IMR-90 (cell line): ENCODE data around the gene ITGB1BP1.

Source experiments
- BHLHE40 ChIP-seq: fragments of 150-350 bp; IDR thresholded peaks from 2 replicates; pipeline ENCODE4 v1.6.1; 2016; ENCODE audit warnings: mild to moderate bottlenecking, low read depth, low read length
- CEBPB ChIP-seq: IDR thresholded peaks from 2 replicates; pipeline ENCODE4 v1.6.1; 2012; ENCODE audit warnings: low read depth, low read length, improper control_type of control experiment
- FOS ChIP-seq: fragments of 150-350 bp; IDR thresholded peaks from 2 replicates; pipeline ENCODE4 v1.6.1; 2016; ENCODE audit warnings: low read depth, low read length
- MAFK ChIP-seq: IDR thresholded peaks from 2 replicates; pipeline ENCODE4 v1.6.1; 2012; ENCODE audit warnings: low read depth, low read length, improper control_type of control experiment
- MXI1 ChIP-seq: IDR thresholded peaks from 2 replicates; pipeline ENCODE4 v1.6.1; 2012; ENCODE audit warnings: low read depth, mild to moderate bottlenecking, low read length, moderate library complexity, borderline replicate concordance
- POLR2A ChIP-seq: IDR thresholded peaks from 2 replicates; pipeline ENCODE4 v1.6.1; 2012; ENCODE audit warnings: mild to moderate bottlenecking, low read depth, low read length
- RAD21 ChIP-seq: IDR thresholded peaks from 2 replicates; pipeline ENCODE4 v1.6.1; 2012; ENCODE audit warnings: low read length, improper control_type of control experiment
- RCOR1 ChIP-seq: IDR thresholded peaks from 2 replicates; pipeline ENCODE4 v1.6.1; 2012; ENCODE audit warnings: mild to moderate bottlenecking, low read length, improper control_type of control experiment; ENCODE audit not compliant: insufficient replicate concordance
- RFX5 ChIP-seq: IDR thresholded peaks from 2 replicates; pipeline ENCODE4 v1.8.0; 2012; ENCODE audit warnings: low read depth, mild to moderate bottlenecking, low read length, moderate library complexity
- SMC3 ChIP-seq: fragments of 150-350 bp; IDR thresholded peaks from 2 replicates; pipeline ENCODE4 v1.6.1; 2016; ENCODE audit warnings: low read depth, mild to moderate bottlenecking, antibody characterized with exemption, low read length, moderate library complexity
- TF ChIP-seq, protein P1 (sequence below): fragments of 150-350 bp; IDR thresholded peaks from 2 replicates; pipeline ENCODE4 v1.6.1; 2017; ENCODE audit warnings: mild to moderate bottlenecking, antibody characterized with exemption, low read length, low read depth
- TF ChIP-seq, protein P2 (sequence below): conservative IDR thresholded peaks from 2 replicates; pipeline ENCODE4 v1.5.1; 2012; ENCODE audit warnings: mild to moderate bottlenecking, low read depth, low read length, improper control_type of control experiment
- TF ChIP-seq, protein P3 (sequence below): fragments of 150-350 bp; IDR thresholded peaks from 2 replicates; pipeline ENCODE4 v1.6.1; 2016; ENCODE audit warnings: low read depth, mild to moderate bottlenecking, low read length, moderate library complexity, borderline replicate concordance

DNA sequence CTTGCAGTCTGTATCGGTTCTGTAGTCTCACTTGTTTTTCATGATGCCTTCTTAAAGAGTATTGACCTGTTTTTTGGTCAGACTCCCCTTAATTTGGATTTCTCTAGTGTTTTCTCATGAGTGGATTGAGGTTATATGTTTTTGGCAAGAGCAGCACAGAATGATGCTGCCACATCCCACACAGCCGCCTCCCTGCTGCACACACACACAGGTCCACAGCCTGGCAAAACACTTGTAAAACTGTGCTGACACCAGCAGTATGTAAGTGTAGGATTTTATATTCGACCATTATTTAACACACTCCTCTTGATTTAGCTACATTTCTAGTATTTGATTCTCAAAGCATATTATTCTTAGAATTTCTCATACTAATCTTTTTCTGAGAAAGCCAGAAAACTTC lies 68.1 kb downstream of the ITGB1BP1 start:
- TF ChIP-seq CEBPB: no peak
- TF ChIP-seq, protein P1, sequence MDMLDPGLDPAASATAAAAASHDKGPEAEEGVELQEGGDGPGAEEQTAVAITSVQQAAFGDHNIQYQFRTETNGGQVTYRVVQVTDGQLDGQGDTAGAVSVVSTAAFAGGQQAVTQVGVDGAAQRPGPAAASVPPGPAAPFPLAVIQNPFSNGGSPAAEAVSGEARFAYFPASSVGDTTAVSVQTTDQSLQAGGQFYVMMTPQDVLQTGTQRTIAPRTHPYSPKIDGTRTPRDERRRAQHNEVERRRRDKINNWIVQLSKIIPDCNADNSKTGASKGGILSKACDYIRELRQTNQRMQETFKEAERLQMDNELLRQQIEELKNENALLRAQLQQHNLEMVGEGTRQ: no peak
- TF ChIP-seq, protein P2, sequence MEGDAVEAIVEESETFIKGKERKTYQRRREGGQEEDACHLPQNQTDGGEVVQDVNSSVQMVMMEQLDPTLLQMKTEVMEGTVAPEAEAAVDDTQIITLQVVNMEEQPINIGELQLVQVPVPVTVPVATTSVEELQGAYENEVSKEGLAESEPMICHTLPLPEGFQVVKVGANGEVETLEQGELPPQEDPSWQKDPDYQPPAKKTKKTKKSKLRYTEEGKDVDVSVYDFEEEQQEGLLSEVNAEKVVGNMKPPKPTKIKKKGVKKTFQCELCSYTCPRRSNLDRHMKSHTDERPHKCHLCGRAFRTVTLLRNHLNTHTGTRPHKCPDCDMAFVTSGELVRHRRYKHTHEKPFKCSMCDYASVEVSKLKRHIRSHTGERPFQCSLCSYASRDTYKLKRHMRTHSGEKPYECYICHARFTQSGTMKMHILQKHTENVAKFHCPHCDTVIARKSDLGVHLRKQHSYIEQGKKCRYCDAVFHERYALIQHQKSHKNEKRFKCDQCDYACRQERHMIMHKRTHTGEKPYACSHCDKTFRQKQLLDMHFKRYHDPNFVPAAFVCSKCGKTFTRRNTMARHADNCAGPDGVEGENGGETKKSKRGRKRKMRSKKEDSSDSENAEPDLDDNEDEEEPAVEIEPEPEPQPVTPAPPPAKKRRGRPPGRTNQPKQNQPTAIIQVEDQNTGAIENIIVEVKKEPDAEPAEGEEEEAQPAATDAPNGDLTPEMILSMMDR: no peak
- no peak for TF ChIP-seq POLR2A
- no peak for TF ChIP-seq RCOR1
- no peak for TF ChIP-seq MAFK
- no peak for TF ChIP-seq RFX5
- no peak for TF ChIP-seq BHLHE40
- TF ChIP-seq MXI1: no peak
- no peak for TF ChIP-seq SMC3
- TF ChIP-seq RAD21: no peak
- TF ChIP-seq FOS: no peak
- TF ChIP-seq, protein P3, sequence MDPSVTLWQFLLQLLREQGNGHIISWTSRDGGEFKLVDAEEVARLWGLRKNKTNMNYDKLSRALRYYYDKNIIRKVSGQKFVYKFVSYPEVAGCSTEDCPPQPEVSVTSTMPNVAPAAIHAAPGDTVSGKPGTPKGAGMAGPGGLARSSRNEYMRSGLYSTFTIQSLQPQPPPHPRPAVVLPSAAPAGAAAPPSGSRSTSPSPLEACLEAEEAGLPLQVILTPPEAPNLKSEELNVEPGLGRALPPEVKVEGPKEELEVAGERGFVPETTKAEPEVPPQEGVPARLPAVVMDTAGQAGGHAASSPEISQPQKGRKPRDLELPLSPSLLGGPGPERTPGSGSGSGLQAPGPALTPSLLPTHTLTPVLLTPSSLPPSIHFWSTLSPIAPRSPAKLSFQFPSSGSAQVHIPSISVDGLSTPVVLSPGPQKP: no peak
